Measurements from ENCODE around the gene MACROD2. TPM values are rescaled to one million over a fixed set of nuclear protein-coding genes. Genes with fewer than 3 reads are reported as not detected.

The MACROD2 gene
- total RNA-seq, 1 donor from 2014 or later = 2.4 TPM

GRCh38 chr20:15556869-15557268 is 1561.6 kb downstream of the MACROD2 start:
- no peaks in the 10 kb centered on the region for H3K27me3 Mint-ChIP-seq (ENCODE audit: low read depth, unreplicated experiment)
- H3K27me3 ChIP-seq (ENCODE audit: insufficient read depth, low read length) = no peaks in the 10 kb centered on the region
- DNase-seq (ENCODE audit: low read depth) = no peak
- no peaks in the 10 kb centered on the region for H3K36me3 ChIP-seq (ENCODE audit: insufficient read depth, low read length)
- TF ChIP-seq EZH2 (IDR thresholded peaks at IDR 0.05; ENCODE audit: insufficient read depth, low read length) (no peak), CTCF (IDR thresholded peaks at IDR 0.05; ENCODE audit: insufficient read depth, low read depth, low read length) (no peak)
- no peaks in the 10 kb centered on the region for H3K36me3 Mint-ChIP-seq (ENCODE audit: low read depth, unreplicated experiment)
- peaks cover 11% of the 10 kb centered on the region for H3K9me3 Mint-ChIP-seq (ENCODE audit: unreplicated experiment)
- no peaks in the 10 kb centered on the region for H3K79me2 ChIP-seq (ENCODE audit: insufficient read depth, low read length)
- H3K4me2 ChIP-seq (ENCODE audit: low read length) = no peak overlapping the region
- H3K9me3 ChIP-seq (ENCODE audit: insufficient read depth, low read depth, low read length) = peaks cover 7% of the 10 kb centered on the region
- H3K9ac ChIP-seq (ENCODE audit: low read length) = no peak overlapping the region
- no peak overlapping the region for H3K4me3 ChIP-seq (ENCODE audit: insufficient read depth, low read depth, low read length)
- H3K4me3 Mint-ChIP-seq (ENCODE audit: unreplicated experiment) = no peak overlapping the region
- FAIRE-seq = no peak
- H4K20me1 ChIP-seq (ENCODE audit: insufficient read depth, low read length) = no peaks in the 10 kb centered on the region
- no peak overlapping the region for H2AFZ ChIP-seq (ENCODE audit: low read depth, low read length)
- H3K4me1 ChIP-seq (ENCODE audit: insufficient read depth, low read length) = no peaks in the 10 kb centered on the region
- H3K27ac ChIP-seq (ENCODE audit: low read depth, low read length) = no peak overlapping the region
- no peak overlapping the region for H3K27ac Mint-ChIP-seq (ENCODE audit: unreplicated experiment)
- no peaks in the 10 kb centered on the region for H3K4me1 Mint-ChIP-seq (ENCODE audit: low read depth, unreplicated experiment)

GRCh38 chr20:15561070-15561569 is 1565.8 kb downstream of the MACROD2 start:
- Histone ChIP-seq H2AFZ (ENCODE audit: low read depth, low read length) (no peak overlapping the region), H3K9me3 (ENCODE audit: insufficient read depth, low read depth, low read length) (no peaks in the 10 kb centered on the region), H3K4me3 (ENCODE audit: insufficient read depth, low read depth, low read length) (no peak overlapping the region), H3K9ac (ENCODE audit: low read length) (no peak overlapping the region), H3K27ac (ENCODE audit: low read depth, low read length) (no peak overlapping the region), H3K4me1 (ENCODE audit: insufficient read depth, low read length) (no peaks in the 10 kb centered on the region), H3K27me3 (ENCODE audit: insufficient read depth, low read length) (no peaks in the 10 kb centered on the region), H3K4me2 (ENCODE audit: low read length) (no peak overlapping the region), H3K79me2 (ENCODE audit: insufficient read depth, low read length) (no peaks in the 10 kb centered on the region), H3K36me3 (ENCODE audit: insufficient read depth, low read length) (no peaks in the 10 kb centered on the region), H4K20me1 (ENCODE audit: insufficient read depth, low read length) (no peaks in the 10 kb centered on the region)
- Mint-ChIP-seq H3K27me3 (ENCODE audit: low read depth, unreplicated experiment) (peaks cover 3% of the 10 kb centered on the region), H3K36me3 (ENCODE audit: low read depth, unreplicated experiment) (no peaks in the 10 kb centered on the region), H3K4me1 (ENCODE audit: low read depth, unreplicated experiment) (no peaks in the 10 kb centered on the region), H3K9me3 (ENCODE audit: unreplicated experiment) (no peaks in the 10 kb centered on the region), H3K27ac (ENCODE audit: unreplicated experiment) (no peak overlapping the region), H3K4me3 (ENCODE audit: unreplicated experiment) (no peak overlapping the region)
- DNase-seq (ENCODE audit: low read depth) (no peak), FAIRE-seq (no peak)
- TF ChIP-seq CTCF (IDR thresholded peaks at IDR 0.05; ENCODE audit: insufficient read depth, low read depth, low read length) (no peak), EZH2 (IDR thresholded peaks at IDR 0.05; ENCODE audit: insufficient read depth, low read length) (no peak)

DNA sequence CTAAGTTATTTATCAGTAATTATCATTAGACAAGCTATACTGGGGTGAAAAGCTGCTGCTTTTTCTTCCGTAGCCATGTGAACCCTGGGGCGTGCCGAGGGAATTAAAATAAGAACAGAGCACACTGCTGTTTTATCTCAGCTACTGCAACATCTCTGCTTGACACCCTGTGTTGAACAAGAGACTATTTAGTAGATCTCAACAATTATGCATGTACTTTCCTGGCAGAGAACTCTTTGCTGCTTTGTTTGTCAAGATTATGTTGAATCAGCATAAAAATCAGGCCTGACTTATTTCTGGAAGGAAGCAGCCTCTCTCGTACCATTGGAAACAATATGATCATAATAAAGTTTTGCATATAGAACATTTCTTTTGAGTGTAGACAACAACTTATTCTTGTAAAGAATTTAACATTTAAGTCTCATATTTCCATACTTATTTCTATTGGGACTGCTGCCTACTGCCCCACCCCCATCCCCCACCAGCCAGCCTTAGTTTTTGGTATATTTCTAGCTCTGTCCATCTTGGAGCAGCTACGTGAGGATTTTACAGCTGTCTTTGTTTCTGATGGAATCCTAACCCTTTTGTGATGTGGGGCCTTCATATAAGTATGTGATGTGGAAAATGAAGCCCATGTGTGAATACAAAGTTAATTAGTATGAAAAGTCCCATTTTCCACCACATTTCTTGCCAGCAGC is 1566.5 kb downstream of the MACROD2 start:
- no peak overlapping the region for H3K4me3 ChIP-seq (ENCODE audit: insufficient read depth, low read depth, low read length)
- FAIRE-seq = no peak
- H3K4me2 ChIP-seq (ENCODE audit: low read length) = no peak overlapping the region
- H3K36me3 Mint-ChIP-seq (ENCODE audit: low read depth, unreplicated experiment) = no peaks in the 10 kb centered on the region
- H3K9me3 ChIP-seq (ENCODE audit: insufficient read depth, low read depth, low read length) = no peaks in the 10 kb centered on the region
- no peaks in the 10 kb centered on the region for H3K79me2 ChIP-seq (ENCODE audit: insufficient read depth, low read length)
- H3K36me3 ChIP-seq (ENCODE audit: insufficient read depth, low read length) = no peaks in the 10 kb centered on the region
- no peaks in the 10 kb centered on the region for H4K20me1 ChIP-seq (ENCODE audit: insufficient read depth, low read length)
- H3K4me1 Mint-ChIP-seq (ENCODE audit: low read depth, unreplicated experiment) = no peaks in the 10 kb centered on the region
- H3K27me3 Mint-ChIP-seq (ENCODE audit: low read depth, unreplicated experiment) = peaks cover 3% of the 10 kb centered on the region
- H3K9me3 Mint-ChIP-seq (ENCODE audit: unreplicated experiment) = no peaks in the 10 kb centered on the region
- H3K4me1 ChIP-seq (ENCODE audit: insufficient read depth, low read length) = no peaks in the 10 kb centered on the region
- H3K4me3 Mint-ChIP-seq (ENCODE audit: unreplicated experiment) = no peak overlapping the region
- H3K27ac Mint-ChIP-seq (ENCODE audit: unreplicated experiment) = no peak overlapping the region
- no peak overlapping the region for H2AFZ ChIP-seq (ENCODE audit: low read depth, low read length)
- TF ChIP-seq EZH2 (IDR thresholded peaks at IDR 0.05; ENCODE audit: insufficient read depth, low read length) (no peak), CTCF (IDR thresholded peaks at IDR 0.05; ENCODE audit: insufficient read depth, low read depth, low read length) (no peak)
- H3K27me3 ChIP-seq (ENCODE audit: insufficient read depth, low read length) = no peaks in the 10 kb centered on the region
- no peak overlapping the region for H3K9ac ChIP-seq (ENCODE audit: low read length)
- DNase-seq (ENCODE audit: low read depth) = no peak
- no peak overlapping the region for H3K27ac ChIP-seq (ENCODE audit: low read depth, low read length)
